Endodermal cell (in vitro differentiated cells): Measurements from ENCODE around the gene FAM241B. TPM values are rescaled to one million over a fixed set of nuclear protein-coding genes. Genes with fewer than 3 reads are reported as not detected.

Experiments
- DNase-seq: peaks from one replicate; pipeline ENCODE4 v3.0.0-alpha.2; 2017
- H3K27ac ChIP-seq: 2 replicates; pipeline ENCODE4 v1.5.1; 2013; ENCODE audit warnings: mild to moderate bottlenecking, low read depth, low read length, moderate library complexity
- H3K27me3 ChIP-seq: 2 replicates; pipeline ENCODE4 v1.6.1; 2013; ENCODE audit warnings: mild to moderate bottlenecking, low read length, moderate library complexity; ENCODE audit not compliant: insufficient read depth, control insufficient read depth, poor library complexity, severe bottlenecking
- H3K36me3 ChIP-seq: 2 replicates; pipeline ENCODE4 v1.7.0; 2013; ENCODE audit warnings: mild to moderate bottlenecking, low read length, moderate library complexity; ENCODE audit not compliant: control insufficient read depth, insufficient read depth
- H3K4me1 ChIP-seq: one replicate; pipeline ENCODE4 v1.7.0; 2013; ENCODE audit warnings: low read length; ENCODE audit not compliant: control insufficient read depth, insufficient read depth
- H3K4me3 ChIP-seq: 2 replicates; pipeline ENCODE4 v1.5.1; 2013; ENCODE audit warnings: mild to moderate bottlenecking, low read length, moderate library complexity
- H3K9ac ChIP-seq: 2 replicates; pipeline ENCODE4 v1.6.1; 2013; ENCODE audit warnings: mild to moderate bottlenecking, low read length, moderate library complexity; ENCODE audit not compliant: poor library complexity, severe bottlenecking; ENCODE audit errors: extremely low read depth
- H3K9me3 ChIP-seq: 2 replicates; pipeline ENCODE4 v1.6.1; 2013; ENCODE audit warnings: mild to moderate bottlenecking, low read length, moderate library complexity; ENCODE audit not compliant: control insufficient read depth
- H3K27ac Mint-ChIP-seq: 2 replicates; pipeline ENCODE4 v1.8.0; 2020; ENCODE audit warnings: mixed read lengths
- H3K27me3 Mint-ChIP-seq: 2 replicates; pipeline ENCODE4 v1.8.0; 2021; ENCODE audit warnings: mild to moderate bottlenecking, mixed read lengths; ENCODE audit not compliant: insufficient read depth
- H3K36me3 Mint-ChIP-seq: 2 replicates; pipeline ENCODE4 v1.8.0; 2020; ENCODE audit warnings: low read depth, mixed read lengths
- H3K4me1 Mint-ChIP-seq: 2 replicates; pipeline ENCODE4 v1.8.0; 2020; ENCODE audit warnings: mixed read lengths
- H3K4me3 Mint-ChIP-seq: 2 replicates; pipeline ENCODE4 v1.8.0; 2020; ENCODE audit warnings: mild to moderate bottlenecking, moderate library complexity, mixed read lengths
- H3K9me3 Mint-ChIP-seq: 2 replicates; pipeline ENCODE4 v1.8.0; 2020; ENCODE audit warnings: mild to moderate bottlenecking, mixed read lengths
- WGBS, 2 experiments: methylation state at CpG; one replicate each; pipeline versions ENCODE4 v1.1.5 to v1.1.7; 2013; ENCODE audit warnings: missing lambda C conversion rate in 2 of 2, mixed read lengths in 1 of 2; ENCODE audit not compliant: insufficient coverage in 1 of 2, insufficient read length in 1 of 2; 5-methylcytosine and 5-hydroxymethylcytosine counted together
- total RNA-seq, 2 donors: library from RNA; stranded (reverse); fragmentation: NEBNext Ultra II Directional in 1 of 2; extraction: Animal tissue kit (Norgen Biotek cat#: 25700) in 1 of 2; gene quantifications; 2 replicates in 1 of 2; 3 replicates in 1 of 2; pipeline ENCODE4 v1.2.1, GENCODE V29; 2021
- TF ChIP-seq, protein P1 (sequence below): fragments of 200-600 bp; sonication (generic); conservative IDR thresholded peaks from 2 replicates; pipeline ENCODE4 v1.5.0; 2021; ENCODE audit warnings: antibody characterized with exemption, mild to moderate bottlenecking

The FAM241B gene
- total RNA-seq, 2 donors from 2014 or later = 27.1 to 42.0 TPM

DNA sequence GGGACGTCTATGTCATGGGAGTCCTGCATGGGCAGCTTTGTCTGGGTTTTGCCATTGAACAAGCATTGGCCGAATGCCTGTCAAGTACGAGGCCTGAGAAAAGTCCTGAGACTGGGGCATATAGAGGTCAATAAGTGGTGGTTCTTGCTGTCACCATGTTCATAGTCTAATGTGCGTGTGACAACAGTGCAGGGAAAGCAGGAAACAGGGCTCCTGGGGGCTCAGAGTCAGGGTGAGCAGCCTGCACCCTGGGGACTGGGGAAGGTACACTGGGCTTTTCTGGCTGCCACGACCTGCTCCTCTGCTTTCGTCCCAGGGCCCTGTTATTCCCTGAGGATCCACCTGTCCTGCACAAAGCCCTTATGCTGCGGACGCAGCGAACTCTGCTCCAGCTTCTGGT, 21.3 kb downstream of the FAM241B start:
- Mint-ChIP-seq H3K27me3 (peaks cover 3% of the 10 kb centered on the region), H3K4me3 (no peak overlapping the region), H3K4me1 (peaks cover 11% of the 10 kb centered on the region), H3K9me3 (no peaks in the 10 kb centered on the region), H3K36me3 (no peaks in the 10 kb centered on the region), H3K27ac (no peak overlapping the region)
- 93 to 95% methylated on average over 8 to 9 of the region's 9 CpGs for WGBS, 2 experiments
- Histone ChIP-seq H3K9ac (no peak overlapping the region), H3K4me1 (no peaks in the 10 kb centered on the region), H3K9me3 (no peaks in the 10 kb centered on the region), H3K4me3 (no peak overlapping the region), H3K27me3 (no peaks in the 10 kb centered on the region), H3K36me3 (no peaks in the 10 kb centered on the region), H3K27ac (no peak overlapping the region)
- DNase-seq = no peak
- TF ChIP-seq, protein P1, sequence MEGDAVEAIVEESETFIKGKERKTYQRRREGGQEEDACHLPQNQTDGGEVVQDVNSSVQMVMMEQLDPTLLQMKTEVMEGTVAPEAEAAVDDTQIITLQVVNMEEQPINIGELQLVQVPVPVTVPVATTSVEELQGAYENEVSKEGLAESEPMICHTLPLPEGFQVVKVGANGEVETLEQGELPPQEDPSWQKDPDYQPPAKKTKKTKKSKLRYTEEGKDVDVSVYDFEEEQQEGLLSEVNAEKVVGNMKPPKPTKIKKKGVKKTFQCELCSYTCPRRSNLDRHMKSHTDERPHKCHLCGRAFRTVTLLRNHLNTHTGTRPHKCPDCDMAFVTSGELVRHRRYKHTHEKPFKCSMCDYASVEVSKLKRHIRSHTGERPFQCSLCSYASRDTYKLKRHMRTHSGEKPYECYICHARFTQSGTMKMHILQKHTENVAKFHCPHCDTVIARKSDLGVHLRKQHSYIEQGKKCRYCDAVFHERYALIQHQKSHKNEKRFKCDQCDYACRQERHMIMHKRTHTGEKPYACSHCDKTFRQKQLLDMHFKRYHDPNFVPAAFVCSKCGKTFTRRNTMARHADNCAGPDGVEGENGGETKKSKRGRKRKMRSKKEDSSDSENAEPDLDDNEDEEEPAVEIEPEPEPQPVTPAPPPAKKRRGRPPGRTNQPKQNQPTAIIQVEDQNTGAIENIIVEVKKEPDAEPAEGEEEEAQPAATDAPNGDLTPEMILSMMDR = no peak

- peaks cover 10% of the 10 kb centered on the region for H3K4me1 Mint-ChIP-seq
- no peaks in the 10 kb centered on the region for H3K36me3 Mint-ChIP-seq
- TF ChIP-seq, protein P1 = no peak
- H3K4me3 Mint-ChIP-seq = no peak overlapping the region
- Histone ChIP-seq H3K9me3 (no peaks in the 10 kb centered on the region), H3K4me1 (no peaks in the 10 kb centered on the region), H3K36me3 (no peaks in the 10 kb centered on the region), H3K4me3 (no peak overlapping the region), H3K27me3 (no peaks in the 10 kb centered on the region), H3K9ac (no peak overlapping the region), H3K27ac (no peak overlapping the region)
- WGBS, 2 experiments = 87 to 90% methylated on average over 9 to 14 of the region's 14 CpGs
- peaks cover 3% of the 10 kb centered on the region for H3K27me3 Mint-ChIP-seq
- no peak for DNase-seq
- H3K27ac Mint-ChIP-seq = no peak overlapping the region
- no peaks in the 10 kb centered on the region for H3K9me3 Mint-ChIP-seq
These were observed 22.2 kb downstream of the FAM241B start for GRCh38 chr10:69652111-69652856.

- WGBS, 2 experiments = 86 to 95% methylated on average over 1 to 3 of the region's 3 CpGs
- H3K9me3 Mint-ChIP-seq = no peaks in the 10 kb centered on the region
These were observed 22.8 kb downstream of the FAM241B start for GRCh38 chr10:69652857-69653199.

More at GRCh38 chr10:69652857-69653199, 22.8 kb downstream of the FAM241B start:
- DNase-seq = no peak
- Mint-ChIP-seq H3K4me3 (no peak overlapping the region), H3K27ac (no peak overlapping the region), H3K36me3 (no peaks in the 10 kb centered on the region), H3K4me1 (peaks cover 10% of the 10 kb centered on the region), H3K27me3 (peaks cover 3% of the 10 kb centered on the region)
- Histone ChIP-seq H3K4me3 (no peak overlapping the region), H3K4me1 (no peaks in the 10 kb centered on the region), H3K36me3 (no peaks in the 10 kb centered on the region), H3K9ac (no peak overlapping the region), H3K27me3 (no peaks in the 10 kb centered on the region), H3K9me3 (no peaks in the 10 kb centered on the region), H3K27ac (no peak overlapping the region)
- TF ChIP-seq, protein P1 = no peak
